GM12873 (cell line): ENCODE measurements around the gene PHLDA2.

Experiments used
- TF ChIP-seq, protein P1 (sequence below): IDR thresholded peaks from 2 replicates; pipeline ENCODE4 v1.5.1; 2012; ENCODE audit warnings: low read depth, mild to moderate bottlenecking, moderate library complexity, low read length, control low read depth; ENCODE audit not compliant: insufficient read depth; ENCODE audit errors: missing control alignments

The PHLDA2 gene

DNA sequence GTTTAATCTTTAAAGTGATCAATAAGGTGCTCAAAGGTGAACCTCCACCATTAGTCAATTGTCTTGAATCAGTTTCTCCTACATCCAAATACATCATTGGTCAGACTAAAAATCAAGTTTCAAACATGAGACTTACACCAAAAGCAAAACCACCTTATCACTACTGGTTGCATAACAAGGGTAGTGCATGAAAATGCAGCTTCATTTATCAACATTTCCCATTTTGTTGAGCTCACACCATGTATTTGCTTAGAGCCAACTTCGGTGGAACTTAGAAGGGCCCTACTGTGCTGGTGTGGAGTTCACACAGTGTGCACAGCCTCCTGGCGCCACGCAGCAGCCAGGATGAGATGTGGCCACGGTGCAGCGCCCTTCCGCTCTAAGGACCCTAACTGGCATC, 23.1 kb upstream of the PHLDA2 start:
- TF ChIP-seq, protein P1, sequence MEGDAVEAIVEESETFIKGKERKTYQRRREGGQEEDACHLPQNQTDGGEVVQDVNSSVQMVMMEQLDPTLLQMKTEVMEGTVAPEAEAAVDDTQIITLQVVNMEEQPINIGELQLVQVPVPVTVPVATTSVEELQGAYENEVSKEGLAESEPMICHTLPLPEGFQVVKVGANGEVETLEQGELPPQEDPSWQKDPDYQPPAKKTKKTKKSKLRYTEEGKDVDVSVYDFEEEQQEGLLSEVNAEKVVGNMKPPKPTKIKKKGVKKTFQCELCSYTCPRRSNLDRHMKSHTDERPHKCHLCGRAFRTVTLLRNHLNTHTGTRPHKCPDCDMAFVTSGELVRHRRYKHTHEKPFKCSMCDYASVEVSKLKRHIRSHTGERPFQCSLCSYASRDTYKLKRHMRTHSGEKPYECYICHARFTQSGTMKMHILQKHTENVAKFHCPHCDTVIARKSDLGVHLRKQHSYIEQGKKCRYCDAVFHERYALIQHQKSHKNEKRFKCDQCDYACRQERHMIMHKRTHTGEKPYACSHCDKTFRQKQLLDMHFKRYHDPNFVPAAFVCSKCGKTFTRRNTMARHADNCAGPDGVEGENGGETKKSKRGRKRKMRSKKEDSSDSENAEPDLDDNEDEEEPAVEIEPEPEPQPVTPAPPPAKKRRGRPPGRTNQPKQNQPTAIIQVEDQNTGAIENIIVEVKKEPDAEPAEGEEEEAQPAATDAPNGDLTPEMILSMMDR, result no peak

DNA sequence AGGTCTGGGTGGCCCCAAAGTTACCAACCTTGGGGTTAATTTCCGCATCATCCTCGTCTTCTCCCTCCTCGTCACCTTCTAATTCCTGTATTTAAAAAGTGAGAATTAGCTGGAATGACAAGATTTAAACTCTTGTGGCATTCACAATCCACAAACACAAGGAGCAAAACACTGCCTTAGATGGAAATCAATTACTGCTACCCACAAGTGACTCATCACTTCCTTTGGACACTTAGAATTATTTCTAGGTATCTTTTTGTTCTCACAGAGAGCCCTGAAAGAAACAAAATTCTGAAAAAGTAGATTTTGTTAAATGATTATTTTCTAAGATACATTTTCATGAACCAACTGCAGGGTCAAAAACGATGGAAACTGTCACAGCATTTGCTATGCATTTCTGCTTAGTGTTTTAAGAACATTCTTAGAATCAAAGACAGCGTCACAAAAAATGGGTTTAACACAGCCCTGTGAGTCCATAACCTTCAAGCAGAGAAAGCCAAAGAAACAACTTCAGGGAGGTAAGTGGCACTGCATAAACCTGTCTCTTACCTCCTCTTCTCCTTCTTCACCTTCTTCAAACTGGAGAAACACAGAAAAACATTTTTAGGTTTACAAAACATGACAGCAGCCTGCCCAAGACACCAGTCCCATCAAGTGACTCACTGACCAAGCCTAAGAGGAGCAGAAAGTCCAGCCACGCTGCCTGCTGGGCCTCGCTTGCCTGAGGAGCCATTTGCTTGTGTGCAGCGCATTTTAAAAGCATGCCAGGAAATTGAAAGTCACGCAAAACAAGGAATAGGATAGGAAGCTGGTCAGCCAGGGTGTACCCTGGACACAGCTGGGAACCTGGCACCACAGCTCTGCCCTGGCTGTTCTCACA, 22.3 kb upstream of the PHLDA2 start:
- TF ChIP-seq, protein P1, result no peak

DNA sequence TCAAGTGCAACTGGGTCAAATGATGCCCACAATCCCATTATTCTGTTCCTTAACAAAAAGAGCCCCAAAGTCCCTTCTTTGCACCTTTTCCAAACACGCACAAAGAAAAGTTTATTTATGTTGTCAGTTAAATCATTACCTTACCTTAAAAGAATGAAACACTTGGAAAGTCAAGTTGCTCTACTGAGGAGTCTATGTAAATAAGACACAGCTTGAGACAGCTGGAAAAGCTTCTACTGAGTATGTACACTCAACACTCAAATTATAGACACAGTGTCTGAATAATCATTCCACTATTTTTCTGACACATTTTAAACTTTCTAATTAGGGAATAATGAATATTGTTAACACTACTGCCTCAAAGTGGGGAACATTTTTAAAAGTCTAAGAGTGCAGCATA, 21.6 kb upstream of the PHLDA2 start:
- TF ChIP-seq, protein P1, result no peak

DNA sequence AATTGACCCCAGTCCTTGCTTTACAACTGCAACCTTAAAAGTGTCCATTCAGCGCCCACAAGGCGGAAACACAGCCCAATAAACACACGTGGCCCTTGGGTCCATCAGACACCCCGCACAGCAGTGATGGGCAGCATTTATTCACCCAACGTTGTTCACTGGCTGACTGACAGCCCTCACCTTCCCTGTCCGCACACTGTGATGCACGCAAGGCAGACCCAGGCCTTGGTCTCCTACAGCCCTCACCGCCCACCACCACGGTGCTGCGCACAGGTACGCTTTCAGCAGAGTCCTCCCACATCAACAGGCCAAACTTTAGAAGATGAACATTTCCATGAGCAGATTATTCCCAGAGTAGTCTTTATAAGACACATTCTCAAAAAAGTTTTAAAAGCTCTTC, 20.7 kb upstream of the PHLDA2 start:
- TF ChIP-seq, protein P1, result no peak

DNA sequence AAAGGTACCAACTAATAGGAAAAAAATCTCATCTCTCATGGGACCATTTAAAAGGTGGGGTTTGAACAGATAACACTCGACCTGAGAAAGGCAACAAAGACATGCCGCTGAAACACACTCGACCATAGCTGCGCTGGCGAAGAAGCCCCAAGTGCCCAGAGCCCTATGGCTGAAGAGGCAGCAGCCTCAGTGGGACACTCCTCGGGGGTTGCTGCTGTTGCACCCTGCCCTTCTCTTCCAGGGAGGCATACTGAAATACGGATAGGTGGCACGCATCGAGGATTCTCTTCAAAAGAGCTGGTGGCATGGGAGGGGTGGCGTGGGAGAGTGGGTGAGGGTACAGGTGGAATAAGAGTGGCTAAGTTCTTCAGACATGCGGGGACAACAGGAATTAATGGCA, 18.5 kb upstream of the PHLDA2 start:
- TF ChIP-seq, protein P1, result no peak

DNA sequence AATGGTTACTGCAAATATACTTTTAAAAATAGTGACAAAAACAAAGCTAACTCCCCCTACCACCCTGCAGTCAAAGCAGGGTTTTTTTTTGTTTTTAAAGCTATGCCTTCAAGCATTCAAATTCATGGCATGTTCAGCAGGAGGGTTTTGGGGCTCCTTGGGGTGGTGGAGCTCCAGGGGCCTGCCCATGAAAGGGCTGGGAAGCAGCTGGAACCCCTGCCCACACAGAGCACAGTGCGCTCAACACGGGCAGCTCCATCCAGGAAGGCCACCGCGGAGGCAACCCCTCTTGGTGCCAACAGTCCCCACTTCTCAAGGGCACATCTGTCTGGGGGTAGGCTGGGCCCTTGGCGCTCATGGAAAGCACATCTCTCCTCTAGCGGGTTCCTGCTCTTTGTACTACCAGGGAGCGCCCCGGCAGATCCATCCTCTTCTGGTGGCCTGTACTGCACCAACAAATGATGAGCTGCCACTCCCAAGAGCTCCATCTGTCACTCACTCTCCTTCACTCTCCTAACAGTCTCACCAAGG, 16.6 kb upstream of the PHLDA2 start:
- TF ChIP-seq, protein P1, result no peak

DNA sequence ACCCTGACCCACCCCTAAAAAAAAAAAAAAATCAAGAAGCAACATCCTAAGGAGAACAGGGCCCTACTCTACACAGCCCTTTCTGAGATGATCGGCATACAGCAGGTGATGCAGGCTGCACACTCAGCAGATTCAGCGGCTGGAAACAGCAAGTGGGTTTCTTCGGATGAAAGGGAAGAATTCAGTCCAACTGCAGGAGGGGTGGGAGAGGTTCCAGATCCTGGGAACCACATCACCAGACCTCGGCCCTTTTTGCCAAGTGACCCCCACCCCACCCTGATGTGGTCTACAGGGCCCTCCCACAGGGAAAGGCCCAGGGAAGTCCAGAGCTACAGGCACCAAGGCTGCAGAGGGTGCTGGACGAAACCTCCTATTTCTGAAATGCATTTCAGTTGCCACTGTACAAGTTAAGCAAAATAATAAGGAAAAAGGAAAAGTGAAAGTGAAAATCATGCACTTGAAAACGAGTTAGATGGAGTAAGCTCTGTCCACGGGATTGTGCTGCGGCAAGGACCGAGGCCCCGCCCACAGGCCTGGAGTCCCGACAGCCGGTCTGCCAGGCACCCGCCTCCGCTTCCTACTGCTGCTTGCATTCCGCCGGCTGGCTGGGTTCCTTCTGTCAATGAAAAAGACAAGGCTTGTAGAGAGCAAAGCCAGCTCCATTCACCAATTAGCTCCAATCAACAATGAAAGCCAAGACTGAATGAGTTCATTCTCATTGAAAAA, 16.0 kb upstream of the PHLDA2 start:
- TF ChIP-seq, protein P1, result no peak
